ENCODE results near the gene GLCE.

GLCE gene

DNA sequence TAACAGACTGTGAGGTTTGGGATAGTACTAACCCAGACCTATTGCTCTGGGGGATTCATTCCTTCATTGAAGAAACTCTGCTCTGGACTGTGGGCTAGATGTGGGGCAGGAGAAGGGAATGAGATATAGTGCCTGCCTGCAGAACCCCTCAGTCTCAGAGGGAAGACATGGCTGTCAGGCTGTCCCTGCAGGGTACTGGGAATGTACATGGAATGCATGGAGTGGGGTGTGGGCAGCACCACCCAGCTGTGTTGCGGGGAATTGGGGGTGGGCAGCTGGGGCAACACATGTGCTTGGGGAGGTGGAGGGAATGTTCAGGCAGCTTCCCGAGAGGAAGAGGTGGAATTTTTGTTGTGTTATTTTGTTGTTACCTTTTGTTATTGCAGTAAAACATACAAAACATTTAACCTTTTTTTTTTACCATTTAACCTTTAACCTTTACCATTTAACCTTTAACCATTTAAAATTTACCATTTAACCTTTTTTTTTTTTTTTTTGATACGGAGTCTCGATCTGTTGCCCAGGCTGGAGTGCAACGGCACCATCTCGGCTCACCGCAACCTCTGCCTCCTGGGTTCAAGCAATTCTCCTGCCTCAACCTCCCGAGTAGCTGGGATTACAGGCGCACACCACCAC, 145.6 kb downstream of the GLCE start:
- Histone ChIP-seq H3K27ac (peak overlapping the region in 1 of 2 donors; percentile 25), H3K4me3 (no peak overlapping the region)
- DNase-seq (ENCODE audit: low spot score), result no peak
- no peak for TF ChIP-seq CTCF (IDR thresholded peaks at IDR 0.05)

GRCh38 chr15:69307939-69308338, 147.5 kb downstream of the GLCE start:
- DNase-seq (ENCODE audit: low spot score), result no peak

DNA sequence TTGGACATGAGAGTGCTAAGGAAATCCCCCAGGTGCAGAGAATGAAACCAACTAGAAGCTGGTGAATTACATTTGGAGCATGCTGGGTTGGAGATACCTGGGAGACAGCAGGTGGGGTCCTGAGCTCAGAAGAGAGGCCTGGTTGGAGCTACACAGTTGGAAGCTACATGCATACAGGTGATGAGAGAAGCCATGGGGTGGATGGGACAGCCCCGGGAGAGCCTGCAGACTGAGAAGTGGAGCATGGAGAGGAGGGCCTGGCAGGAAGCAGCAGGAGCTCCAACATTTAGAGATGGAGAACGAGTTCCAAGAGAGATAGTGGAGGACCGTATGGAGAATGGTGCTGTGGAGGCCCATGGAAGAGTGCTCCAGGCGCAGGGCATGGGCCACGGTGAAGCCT, 148.5 kb downstream of the GLCE start:
- no peak for DNase-seq (ENCODE audit: low spot score)
- TF ChIP-seq CTCF (IDR thresholded peaks at IDR 0.05), result no peak
- H3K4me3 ChIP-seq, result no peak overlapping the region
- no peak overlapping the region for H3K27ac ChIP-seq

More at GRCh38 chr15:69307939-69308338, 147.5 kb downstream of the GLCE start:
- Histone ChIP-seq H3K27ac (no peak overlapping the region), H3K4me3 (no peak overlapping the region)
- no peak for TF ChIP-seq CTCF (IDR thresholded peaks at IDR 0.05)

DNA sequence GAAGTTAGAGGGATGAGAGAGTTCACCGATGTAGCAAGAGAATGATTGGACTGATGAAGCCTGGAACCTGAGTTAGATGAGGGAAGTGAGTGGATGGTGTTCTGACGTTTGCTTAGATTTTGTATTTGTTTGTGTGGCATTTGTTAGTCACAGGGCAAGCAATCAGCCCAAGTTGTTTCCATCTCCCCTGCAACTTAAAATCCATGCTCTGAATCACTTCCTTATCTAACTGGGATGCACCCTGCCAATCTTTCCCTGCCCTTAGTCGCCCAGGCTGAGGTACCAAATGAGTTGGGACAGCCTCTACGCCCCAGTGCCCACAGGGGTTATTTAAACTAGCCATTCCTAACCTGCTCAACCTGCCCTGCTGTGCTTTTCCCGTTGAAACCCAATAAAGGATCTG, 150.9 kb downstream of the GLCE start:
- Histone ChIP-seq H3K27ac (no peak overlapping the region), H3K4me3 (no peak overlapping the region)
- DNase-seq (ENCODE audit: low spot score), result no peak
- no peak for TF ChIP-seq CTCF (IDR thresholded peaks at IDR 0.05)

GRCh38 chr15:69313432-69314000, 153.1 kb downstream of the GLCE start:
- Histone ChIP-seq H3K4me3 (no peak overlapping the region), H3K27ac (no peak overlapping the region)
- TF ChIP-seq CTCF (IDR thresholded peaks at IDR 0.05), result no peak
- no peak for DNase-seq (ENCODE audit: low spot score)

- TF ChIP-seq CTCF (IDR thresholded peaks at IDR 0.05), result no peak
- no peak for DNase-seq (ENCODE audit: low spot score)
- Histone ChIP-seq H3K4me3 (no peak overlapping the region), H3K27ac (no peak overlapping the region)
These were observed 153.7 kb downstream of the GLCE start for GRCh38 chr15:69314131-69314530.

GRCh38 chr15:69314736-69315135, 154.3 kb downstream of the GLCE start:
- no peak for TF ChIP-seq CTCF (IDR thresholded peaks at IDR 0.05)
- H3K4me3 ChIP-seq, result no peak overlapping the region
- no peak for DNase-seq (ENCODE audit: low spot score)
- H3K27ac ChIP-seq, result no peak overlapping the region

Measured in coronary artery (tissue), 2 donors.